NCI-H146 treated with DMSO at 0.1 percent for 48 hours (cell line): ENCODE results near the gene ITGA8.
"Not testable (repeated sequence)": the region's sequence is repeated elsewhere in the genome, so short reads cannot be mapped to it uniquely, and the experiment has no call there.

Experiments
- DNase-seq: peaks from one replicate; lab custom pipeline; 2025; ENCODE audit not compliant: unreplicated experiment; lab: John Stamatoyannopoulos, UW

Gene ITGA8

DNA sequence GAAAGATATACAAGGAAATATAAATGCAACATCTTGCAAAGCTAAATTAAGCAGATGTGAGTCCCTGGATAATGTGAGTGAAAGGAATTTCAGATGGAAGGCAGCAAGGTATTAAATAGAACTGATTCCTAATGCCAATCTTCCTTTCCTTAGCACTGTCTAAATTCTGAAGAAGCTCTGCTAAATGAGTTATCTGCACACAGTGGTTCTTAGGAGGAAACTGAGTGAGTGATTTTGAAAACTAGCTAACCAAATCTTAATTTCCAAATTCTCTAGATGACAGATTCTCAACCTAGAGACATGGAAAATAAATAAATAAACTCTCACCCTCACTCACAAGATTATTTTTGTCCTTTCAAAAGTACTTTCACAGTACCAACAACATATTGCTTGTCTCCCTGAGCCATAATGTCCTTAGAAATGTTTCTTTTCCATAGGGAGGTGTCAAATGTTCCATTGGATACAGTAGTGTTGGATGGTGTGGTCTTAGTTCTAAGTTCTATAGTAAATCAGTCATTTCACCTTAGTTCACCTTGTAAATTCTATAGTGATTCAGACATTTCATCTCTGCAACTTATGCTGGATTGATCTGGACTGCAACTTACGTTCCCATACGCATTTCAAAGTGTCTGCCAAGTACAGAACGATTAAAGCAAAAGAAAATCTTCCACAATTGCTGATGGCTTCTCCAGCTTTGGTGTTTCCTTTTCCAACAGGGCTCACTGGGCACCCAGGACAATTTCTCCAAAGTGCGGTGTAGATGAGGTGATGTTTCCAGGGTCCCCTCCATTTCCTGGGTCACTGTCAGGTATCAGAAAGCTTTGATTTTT is 203.3 kb downstream of the ITGA8 start:
- no peak for DNase-seq

- no peak for DNase-seq
Observed at GRCh38 chr10:15515202-15515601, 204.5 kb downstream of the ITGA8 start.

DNA sequence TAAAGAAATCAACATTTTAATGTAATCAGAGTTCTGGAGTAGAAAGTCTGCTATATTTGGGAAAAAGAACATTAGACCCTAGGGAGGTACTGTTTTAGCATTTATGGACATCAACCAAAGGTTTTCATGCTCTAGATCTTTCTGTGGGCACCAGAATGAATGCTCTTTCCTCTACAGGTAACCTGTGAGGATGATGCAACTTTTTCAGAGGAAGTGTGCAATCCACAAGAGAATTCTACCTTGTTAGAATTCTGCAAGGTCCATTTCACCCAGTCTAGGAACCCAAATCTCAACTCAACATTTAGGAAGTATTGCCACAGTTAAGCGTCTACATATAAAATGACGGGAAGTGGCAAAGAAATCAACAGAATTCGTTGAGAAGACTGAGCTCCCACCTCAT is 208.8 kb downstream of the ITGA8 start:
- DNase-seq = no peak

DNA sequence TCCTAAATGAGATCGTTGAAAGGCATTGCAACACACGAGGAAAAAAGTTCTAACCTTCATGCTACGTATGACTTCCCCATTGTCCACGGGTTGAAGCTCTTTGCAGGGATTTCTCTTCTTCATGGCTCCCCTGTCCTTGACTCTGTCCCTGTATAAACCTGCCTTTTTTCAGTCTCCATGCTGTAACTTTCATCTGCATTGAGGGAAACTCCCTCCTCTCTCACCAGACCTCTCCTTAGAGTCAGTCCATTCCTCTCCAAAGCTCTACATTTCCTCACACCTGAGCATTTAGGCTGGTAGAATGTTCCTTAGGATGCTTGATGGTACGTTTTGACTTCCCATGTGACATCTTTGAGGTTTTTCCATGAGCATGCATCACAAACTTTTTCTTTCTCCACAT is 214.4 kb downstream of the ITGA8 start:
- no peak for DNase-seq

DNA sequence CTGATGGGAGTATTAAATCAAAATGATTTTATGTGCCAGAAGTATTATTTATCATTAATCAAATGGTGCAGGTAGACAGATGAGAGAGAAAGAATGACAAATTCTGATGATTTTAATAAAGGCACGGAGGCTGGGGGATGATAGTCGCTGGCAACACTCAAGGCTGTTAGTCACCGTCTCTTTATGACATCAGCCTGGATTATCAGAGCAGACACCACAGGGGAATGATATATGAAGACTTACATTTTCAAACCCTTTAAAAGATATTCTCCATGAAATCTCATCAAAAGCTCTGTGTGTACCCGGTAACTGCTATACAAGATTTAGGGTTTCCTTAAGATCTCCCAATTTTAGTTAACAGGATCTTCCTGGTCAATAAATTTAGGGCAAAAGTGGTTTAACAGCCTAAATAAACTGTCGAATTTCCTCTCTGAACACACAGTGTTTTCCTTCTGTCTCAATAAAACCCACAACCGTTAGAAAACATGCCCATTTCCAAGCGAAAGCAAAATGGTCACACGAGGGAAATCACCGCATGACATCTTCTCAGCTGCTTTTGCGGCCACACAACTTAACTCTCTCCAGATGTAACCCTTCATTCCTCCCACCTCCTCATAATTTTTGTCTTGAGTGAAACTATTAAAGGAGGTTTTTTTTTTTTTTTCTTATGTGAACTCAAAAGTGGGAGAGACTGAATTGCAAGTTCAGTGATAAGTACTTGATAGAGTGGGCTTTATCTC is 215.5 kb downstream of the ITGA8 start:
- no peak for DNase-seq

DNA sequence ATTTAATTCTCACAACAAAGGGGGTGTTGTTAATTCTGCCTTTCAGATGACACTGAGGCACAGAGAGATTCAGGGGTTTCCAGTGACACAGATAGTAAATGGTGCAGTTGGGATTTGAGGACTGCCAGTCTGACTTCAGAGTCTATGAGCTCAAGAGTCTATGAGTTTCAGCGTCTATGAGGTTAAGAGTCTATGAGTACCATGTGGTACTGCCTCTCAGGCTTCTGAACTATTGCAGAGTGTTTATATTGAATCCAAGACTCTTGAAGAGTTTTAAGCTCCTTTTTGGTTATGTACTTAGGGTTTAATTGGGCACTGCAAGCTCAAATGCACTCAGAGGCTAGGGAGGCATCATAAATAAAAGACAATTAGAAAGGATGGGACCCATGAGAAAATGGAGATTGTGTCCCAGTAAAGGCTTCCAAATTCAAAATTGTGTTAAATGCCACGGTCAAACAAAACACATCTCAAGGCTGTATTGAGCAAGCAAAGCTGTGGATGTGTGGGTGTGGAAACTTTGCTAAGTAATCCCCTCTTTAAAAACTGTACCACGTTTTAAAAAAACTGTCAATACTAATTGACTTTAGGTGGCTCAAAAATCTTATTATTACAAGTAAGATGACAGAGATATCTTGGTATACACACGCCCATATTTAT is 224.7 kb downstream of the ITGA8 start:
- no peak for DNase-seq

- DNase-seq = no peak
Observed at GRCh38 chr10:15491856-15492642, 227.7 kb downstream of the ITGA8 start.

DNA sequence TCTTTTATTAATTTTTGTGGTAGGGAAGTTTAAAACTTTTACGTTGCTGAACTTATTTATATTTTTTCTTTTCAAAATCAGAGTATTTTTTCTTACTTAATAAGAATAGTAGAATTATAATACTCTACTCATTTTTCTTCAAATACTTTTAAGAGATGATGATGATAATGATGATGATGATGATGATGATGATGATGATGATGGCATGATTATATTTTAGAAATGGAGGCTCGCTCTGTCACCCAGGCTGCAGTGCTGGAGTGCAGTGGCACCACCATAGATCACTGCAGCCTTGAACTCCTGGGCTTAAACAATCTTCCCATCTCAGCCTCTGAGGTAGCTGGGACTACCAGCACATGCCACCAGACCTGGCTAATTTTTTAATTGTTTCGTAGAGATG is 230.3 kb downstream of the ITGA8 start:
- no peak for DNase-seq

GRCh38 chr10:15487376-15487775 is 232.3 kb downstream of the ITGA8 start:
- no peak for DNase-seq

- no peak for DNase-seq
Observed at GRCh38 chr10:15486404-15486803, 233.3 kb downstream of the ITGA8 start.

DNA sequence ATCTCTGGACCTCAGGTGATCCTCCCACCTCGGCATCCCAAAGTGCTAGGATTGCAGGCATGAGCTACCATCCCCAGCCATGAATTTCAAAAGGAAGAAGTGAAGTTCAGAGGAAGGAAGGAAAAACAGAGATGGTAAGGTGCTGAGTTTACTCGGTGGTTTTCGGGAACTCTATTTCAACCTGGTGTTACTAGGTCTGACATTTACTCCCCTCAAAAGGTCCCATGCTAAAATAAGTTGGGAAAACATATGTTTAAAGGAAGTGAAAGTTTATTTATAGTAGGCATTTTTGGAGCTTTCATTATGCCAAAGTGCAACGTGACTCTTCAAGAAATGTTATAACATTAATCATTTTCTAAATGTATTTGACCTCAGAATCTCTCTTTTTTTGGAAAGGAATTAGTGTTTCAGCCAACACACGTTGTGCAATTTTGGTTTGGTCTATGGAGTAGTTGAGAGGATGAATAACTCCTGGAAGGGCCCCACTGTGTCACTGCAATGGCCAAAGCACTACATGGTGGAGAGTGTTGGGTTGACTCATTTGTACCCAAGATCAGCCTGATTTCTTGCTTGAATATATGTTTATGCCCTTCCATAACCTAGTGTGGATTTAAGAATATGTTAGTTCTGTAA is 233.9 kb downstream of the ITGA8 start:
- no peak for DNase-seq

DNA sequence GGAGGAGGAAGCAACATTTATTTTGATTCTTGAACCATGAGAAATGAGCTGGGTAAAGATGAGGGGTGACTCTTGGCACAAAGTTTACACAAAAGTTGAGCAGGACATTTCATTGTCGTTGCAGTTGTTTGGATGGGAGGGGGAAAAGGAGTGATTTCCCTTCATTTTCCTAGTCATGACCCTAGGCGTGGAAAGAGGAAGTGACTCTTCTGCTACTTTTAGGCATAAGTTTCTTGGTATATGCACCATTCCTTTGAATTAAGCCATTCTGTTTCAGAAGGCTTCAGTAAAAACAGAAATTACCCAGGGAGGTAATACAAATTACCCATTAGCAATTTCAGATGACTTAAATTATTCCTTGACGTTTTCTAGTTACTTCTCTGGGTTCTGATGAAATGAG is 234.7 kb downstream of the ITGA8 start:
- DNase-seq = no peak

DNA sequence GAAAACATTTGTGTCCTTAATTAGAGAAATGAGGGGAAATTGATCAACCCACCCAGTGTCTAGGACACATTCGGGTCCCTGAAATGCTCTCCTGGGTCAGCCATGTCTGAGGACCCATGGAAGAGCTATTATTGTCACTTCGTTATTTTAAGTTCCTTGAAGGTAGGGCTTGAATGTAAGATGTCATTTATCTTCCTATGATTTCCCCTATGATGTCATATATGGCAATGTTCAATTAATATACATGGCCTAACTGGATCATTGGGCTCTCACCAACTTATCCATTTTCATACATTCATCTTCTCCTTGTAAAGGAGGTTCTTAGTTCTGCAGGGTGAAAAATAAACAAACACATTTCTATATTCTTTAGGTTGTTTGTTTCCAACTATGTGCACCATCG is 235.6 kb downstream of the ITGA8 start:
- DNase-seq = no peak

DNA sequence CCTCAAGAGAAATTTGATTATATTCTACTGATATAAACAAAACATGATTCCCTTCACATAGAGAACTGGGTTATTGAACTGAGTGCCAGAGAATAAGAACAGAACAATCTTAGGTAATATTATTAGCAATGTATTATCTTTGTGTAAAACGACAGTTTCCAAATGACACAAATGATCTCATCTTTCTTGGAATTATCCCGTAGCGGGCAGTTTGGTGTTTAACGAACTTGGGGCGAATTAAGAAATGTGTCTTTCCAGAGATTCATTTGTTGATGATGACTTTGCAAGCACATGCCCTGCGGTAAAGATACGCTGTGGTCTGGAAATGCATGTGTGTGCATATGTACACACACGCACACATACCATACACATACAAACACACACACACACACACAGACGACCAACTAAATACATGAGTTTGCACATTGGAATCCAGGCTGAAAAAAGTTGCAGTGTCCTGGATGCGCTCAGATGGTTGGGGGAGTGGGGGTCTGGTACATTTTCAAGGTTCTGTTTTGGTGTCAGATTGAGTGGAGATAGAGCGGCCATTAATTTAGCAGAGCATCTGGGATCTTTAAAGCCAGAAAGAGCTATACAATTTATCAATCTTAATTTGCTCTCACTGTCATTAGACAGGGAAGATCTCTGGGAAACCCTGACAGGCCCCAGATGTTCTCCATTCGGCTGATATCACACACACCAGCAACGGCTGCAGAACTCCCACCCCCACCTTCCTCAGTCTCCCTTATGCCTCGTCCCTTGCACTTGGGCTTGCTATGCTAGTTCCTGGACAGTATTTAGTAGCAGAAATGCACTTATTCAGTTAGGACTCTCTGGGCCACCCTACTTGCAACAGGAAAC is 236.3 kb downstream of the ITGA8 start:
- no peak for DNase-seq

GRCh38 chr10:15482156-15482555 is 237.6 kb downstream of the ITGA8 start:
- no peak for DNase-seq

- no peak for DNase-seq
Observed at GRCh38 chr10:15478950-15479349, 240.8 kb downstream of the ITGA8 start.

- no peak for DNase-seq
Observed at GRCh38 chr10:15478429-15478828, 241.3 kb downstream of the ITGA8 start.

GRCh38 chr10:15476337-15476736 is 243.4 kb downstream of the ITGA8 start:
- DNase-seq = no peak

- not testable (repeated sequence) for DNase-seq
Observed at GRCh38 chr10:15475439-15475838, 244.3 kb downstream of the ITGA8 start.

DNA sequence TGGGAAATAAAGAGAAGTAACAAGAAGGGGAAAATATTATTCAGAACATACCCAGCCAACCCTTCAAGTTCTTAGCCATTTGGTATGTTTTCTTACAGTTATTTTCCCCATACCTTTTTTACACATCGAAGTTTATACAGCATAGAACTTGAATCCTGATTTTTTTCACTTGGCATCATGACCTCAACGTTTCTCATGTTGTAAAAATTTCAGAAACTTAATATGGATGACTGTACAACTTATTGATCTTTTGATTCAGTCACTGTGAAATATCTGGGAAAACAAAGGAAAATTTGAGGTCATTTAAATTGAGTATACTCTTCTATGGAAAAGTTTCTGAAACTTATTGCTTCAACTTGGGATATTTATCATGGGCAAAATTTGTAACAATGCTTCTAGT is 245.1 kb downstream of the ITGA8 start:
- DNase-seq = no peak
